Limb (tissue), 2 donors: ENCODE measurements around the gene TDRD7.

Source experiments
- DNase-seq, 2 donors: peaks; one replicate each; pipeline ENCODE4 v3.0.0-alpha.2; 2016; ENCODE audit errors: extremely low spot score in 2 of 2

The TDRD7 gene

DNA sequence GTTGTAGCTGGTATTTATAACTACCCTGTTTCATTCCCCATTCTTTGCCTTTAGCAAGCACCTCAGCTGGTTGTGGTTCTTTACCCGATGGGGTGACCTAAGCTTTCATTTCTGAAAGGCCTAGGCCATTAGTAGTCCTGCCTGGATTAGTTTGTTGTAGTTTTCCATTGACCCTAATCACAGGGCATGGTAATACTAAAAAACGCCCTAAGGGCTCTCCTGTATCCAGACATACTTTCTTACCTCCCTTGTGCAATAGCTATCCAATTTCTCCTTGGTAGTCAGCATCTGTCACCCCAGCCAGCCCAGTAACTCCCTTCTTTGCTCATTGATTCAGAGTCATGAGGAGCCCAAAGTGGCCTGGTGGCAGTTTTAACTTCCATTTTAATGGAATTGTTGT, 113.6 kb downstream of the TDRD7 start:
- no peak for DNase-seq

- no peak for DNase-seq
Observed at GRCh38 chr9:97526895-97527575, 115.1 kb downstream of the TDRD7 start.

- DNase-seq = no peak
Observed at GRCh38 chr9:97527626-97528528, 116.0 kb downstream of the TDRD7 start.

DNA sequence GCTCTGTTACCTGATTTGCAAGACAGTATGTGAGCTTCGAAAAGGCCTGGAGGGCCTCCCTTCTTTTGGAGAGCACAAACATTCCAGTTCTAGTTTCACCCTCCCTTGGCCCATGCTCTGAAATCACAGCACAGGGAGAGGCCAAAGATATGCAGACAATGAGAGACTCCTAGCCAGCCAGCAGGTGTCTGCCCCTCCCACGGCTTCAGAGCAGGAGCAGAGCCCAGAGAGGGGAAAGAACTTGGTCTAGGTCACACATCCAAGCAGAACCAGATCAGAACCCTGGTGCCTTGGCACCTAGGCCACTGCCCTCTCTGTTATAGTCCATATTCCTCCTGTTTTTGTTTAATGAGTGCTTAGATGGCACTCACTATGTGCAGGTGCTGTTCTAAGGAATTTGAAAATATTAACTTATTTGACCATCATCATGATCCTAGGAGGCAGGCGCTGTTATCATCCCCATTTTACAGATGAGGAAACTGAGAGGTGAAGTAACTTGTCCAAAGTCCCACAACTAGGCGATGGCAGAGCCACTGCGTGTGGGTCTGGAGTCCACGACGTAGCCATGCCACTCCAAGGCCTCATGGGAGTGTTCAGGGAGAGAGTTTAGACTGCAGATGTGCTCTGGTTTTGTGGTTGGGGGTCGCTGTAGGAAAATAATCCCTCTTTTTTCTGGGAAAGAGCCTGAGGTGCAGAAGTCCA, 116.8 kb downstream of the TDRD7 start:
- DNase-seq = no peak

DNA sequence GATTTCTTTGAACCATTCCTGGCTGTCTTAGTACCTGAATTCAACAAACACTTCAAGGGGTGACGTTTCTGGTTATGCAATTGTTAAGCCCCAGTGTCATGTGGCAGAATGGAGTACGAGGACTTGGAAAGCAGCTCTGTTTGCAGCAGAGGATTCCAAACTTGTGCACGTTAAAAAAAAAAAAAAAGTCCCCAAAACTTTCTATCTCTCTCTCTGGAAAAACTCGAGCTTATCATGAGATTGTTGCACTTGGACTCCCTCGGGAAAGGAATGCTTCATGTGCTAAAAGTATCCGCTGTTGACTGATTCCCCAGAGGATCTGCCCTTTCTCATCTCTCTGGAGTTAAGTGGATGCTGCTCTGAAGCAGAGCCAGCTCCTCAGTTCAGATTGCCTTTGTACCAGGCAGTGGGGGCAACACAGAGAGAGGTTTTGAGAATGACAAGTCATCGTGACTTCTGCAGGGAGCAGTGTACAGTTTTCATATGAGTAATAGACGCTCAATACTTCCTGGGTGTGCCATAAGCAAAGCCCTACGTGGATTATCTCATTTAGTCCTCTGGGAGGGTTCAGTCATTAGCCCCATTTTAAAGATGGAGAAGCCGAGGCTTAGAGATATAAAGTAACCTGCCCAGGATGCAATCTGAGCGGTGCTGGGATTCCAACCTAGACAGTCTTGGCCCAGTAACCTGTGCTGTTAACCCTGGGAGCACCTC, 117.6 kb downstream of the TDRD7 start:
- no peak for DNase-seq

DNA sequence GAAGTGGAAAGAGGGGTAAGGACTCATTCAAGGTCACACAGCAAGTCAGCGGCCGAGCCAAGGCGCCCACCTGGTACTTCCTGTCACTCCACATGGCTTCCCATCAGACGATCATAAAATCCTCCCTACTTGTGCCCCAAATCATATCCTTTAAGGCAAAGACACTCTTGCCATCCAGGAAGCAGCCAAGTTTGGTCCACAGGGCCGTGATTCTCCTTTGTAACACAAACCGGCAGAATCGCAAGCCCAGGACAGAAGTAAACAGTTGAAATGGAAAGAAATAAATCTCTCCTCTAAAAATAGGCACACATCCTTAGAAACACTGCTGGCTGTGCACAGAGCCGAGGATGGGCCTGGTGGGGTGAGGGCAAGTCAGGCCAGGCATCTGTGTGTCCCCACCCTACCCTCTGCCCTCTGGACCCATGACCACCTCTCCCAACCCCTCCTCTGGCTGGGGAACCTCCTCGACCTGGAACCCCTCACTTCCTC, 120.0 kb downstream of the TDRD7 start:
- DNase-seq = no peak

DNA sequence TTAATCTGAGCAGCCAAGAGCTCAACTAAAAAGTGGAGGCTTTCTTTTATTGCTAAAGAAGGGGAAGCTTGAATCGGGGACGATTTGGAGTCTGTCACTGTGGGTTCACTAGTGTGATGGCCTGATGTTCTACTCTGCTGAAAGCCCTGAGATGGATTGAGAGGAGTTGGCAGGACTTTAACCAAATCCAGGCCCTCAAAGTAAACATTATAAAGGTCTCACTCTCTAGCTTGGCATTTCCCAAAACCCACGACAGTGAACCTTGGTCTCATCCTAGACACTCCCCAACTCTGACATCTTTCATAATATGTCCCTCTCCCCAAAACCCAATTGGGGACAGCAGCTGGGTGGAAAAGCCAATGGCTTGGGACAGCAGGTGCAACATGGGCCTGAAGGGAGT, 122.3 kb downstream of the TDRD7 start:
- DNase-seq = no peak

DNA sequence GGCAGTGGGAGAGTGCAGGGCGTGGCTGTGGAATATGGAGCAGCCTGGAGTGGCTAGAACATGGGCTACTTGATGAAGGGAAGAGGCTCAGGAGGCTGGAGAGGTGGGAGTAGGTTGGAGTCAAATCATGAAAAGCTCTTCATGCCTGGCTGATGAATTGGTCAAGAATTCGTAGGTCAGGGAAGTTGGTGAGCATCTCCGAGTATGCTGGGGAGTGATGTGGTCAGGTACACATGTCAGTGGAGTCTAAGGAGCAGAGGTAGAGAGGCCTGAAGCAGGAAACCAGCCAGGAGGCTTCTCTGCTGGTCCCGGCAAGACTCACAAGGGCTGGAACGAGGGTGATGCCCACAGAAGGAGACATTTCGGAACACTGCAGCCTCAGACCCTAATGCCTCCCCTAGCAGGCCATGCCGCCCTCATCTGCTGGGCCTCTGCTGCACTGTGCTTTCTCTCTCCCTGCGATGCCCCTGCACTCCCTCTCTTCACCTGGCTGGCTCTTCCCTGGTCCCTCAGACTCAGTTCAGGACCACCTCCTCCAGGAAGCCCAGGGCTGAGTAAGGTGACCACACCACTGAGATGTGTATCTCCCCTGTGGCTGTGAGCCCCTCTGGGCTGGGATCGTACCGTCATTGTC, 123.2 kb downstream of the TDRD7 start:
- DNase-seq = no peak

GRCh38 chr9:97535771-97536170, 123.9 kb downstream of the TDRD7 start:
- no peak for DNase-seq

GRCh38 chr9:97536480-97536879, 124.6 kb downstream of the TDRD7 start:
- no peak for DNase-seq

DNA sequence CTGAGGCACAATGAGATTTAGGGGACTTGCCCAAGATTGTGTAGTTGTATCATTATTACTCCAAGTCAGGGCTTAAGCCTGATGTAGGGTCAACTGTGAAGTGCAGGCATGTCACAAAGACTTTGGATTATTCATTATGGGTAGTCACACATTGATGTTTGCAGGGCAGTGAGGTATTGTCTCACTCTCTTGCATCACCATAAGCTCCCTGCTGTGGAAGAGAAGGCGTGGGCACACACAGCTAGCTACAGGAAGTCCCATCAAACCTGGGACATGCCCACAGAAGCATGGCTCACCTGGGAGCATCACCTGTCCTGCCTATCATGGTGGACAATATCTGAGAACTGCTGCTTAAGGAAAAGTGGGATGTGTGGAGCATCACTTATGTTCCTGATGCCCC, 131.7 kb downstream of the TDRD7 start:
- DNase-seq = no peak

DNA sequence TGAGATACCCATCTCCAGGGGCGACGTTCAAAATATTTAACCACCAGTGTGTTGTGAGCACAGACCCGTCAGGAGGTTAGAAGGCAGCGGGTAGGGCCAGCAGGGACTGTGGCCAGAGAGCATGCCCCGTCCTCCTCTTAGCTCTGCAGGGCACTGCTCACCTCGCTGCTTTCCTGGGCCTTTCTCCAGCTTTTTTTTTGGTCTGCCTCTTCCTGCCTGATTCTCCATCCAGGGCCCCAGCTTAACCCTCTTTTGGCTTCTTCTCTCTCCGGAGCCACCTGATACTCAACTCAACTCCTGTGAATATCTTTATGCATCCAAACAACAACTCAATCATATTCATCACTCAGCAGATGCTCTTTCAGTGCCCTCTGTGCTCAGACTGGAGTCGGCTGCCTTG, 133.6 kb downstream of the TDRD7 start:
- no peak for DNase-seq
